MM.1S (cell line): ENCODE measurements around the gene WDR77.

Source experiments
- DNase-seq: peaks from one replicate; pipeline ENCODE4 v3.0.0-alpha.2; 2015
- H2AFZ ChIP-seq: fragments of 300-600 bp; sonication (generic); 2 replicates; pipeline ENCODE4 v1.6.0; 2016; ENCODE audit warnings: antibody characterized with exemption, low read length
- H3F3A ChIP-seq: fragments of 300-600 bp; sonication (generic); 2 replicates; pipeline ENCODE4 v1.6.1; 2016; ENCODE audit warnings: mild to moderate bottlenecking, antibody characterized with exemption, low read length, moderate library complexity, mixed read lengths; ENCODE audit not compliant: insufficient read depth
- H3K27ac ChIP-seq: fragments of 300-600 bp; sonication (generic); 2 replicates; pipeline ENCODE4 v1.5.1; 2016; ENCODE audit warnings: mild to moderate bottlenecking, low read length
- H3K27me3 ChIP-seq: fragments of 300-600 bp; sonication (generic); replicated peaks from 2 replicates; pipeline ENCODE4 v1.6.0; 2016; ENCODE audit warnings: low read length; ENCODE audit not compliant: insufficient read depth
- H3K36me3 ChIP-seq: fragments of 300-600 bp; sonication (generic); replicated peaks from 2 replicates; pipeline ENCODE4 v1.6.1; 2016; ENCODE audit warnings: mild to moderate bottlenecking, low read length, mixed read lengths; ENCODE audit not compliant: insufficient read depth
- H3K4me1 ChIP-seq: fragments of 300-600 bp; sonication (generic); 2 replicates; pipeline ENCODE4 v1.6.1; 2016; ENCODE audit warnings: low read length, mixed read lengths
- H3K4me2 ChIP-seq: fragments of 300-600 bp; sonication (generic); 2 replicates; pipeline ENCODE4 v1.6.0; 2016; ENCODE audit warnings: low read depth, low read length
- H3K4me3 ChIP-seq: fragments of 300-600 bp; sonication (generic); 2 replicates; pipeline ENCODE4 v1.5.1; 2016; ENCODE audit warnings: low read length, mixed read lengths
- H3K79me2 ChIP-seq: fragments of 300-600 bp; sonication (generic); 2 replicates; pipeline ENCODE4 v1.6.1; 2016; ENCODE audit warnings: mixed run types, low read length, mixed read lengths
- H3K9ac ChIP-seq: fragments of 300-600 bp; sonication (generic); 2 replicates; pipeline ENCODE4 v1.6.1; 2016; ENCODE audit warnings: low read length, mixed read lengths
- H3K9me2 ChIP-seq: fragments of 300-600 bp; sonication (generic); replicated peaks from 2 replicates; pipeline ENCODE4 v1.6.1; 2016; ENCODE audit warnings: mild to moderate bottlenecking, low read length, mixed read lengths; ENCODE audit not compliant: insufficient read depth
- H3K9me3 ChIP-seq: fragments of 300-600 bp; sonication (generic); replicated peaks from 2 replicates; pipeline ENCODE4 v1.6.1; 2016; ENCODE audit warnings: mild to moderate bottlenecking, low read length, mixed read lengths; ENCODE audit not compliant: insufficient read depth
- H4K20me1 ChIP-seq: fragments of 300-600 bp; sonication (generic); 2 replicates; pipeline ENCODE4 v1.6.1; 2016; ENCODE audit warnings: mild to moderate bottlenecking, low read length, moderate library complexity, mixed read lengths; ENCODE audit not compliant: insufficient read depth
- CTCF ChIP-seq: fragments of 300-600 bp; sonication (generic); IDR thresholded peaks from 2 replicates; pipeline ENCODE4 v1.5.1; 2016; ENCODE audit warnings: antibody characterized with exemption, low read length, mixed read lengths
- EZH2 ChIP-seq: fragments of 300-600 bp; sonication (generic); optimal IDR thresholded peaks from 2 replicates; pipeline ENCODE3; 2017; ENCODE audit warnings: low read depth, mild to moderate bottlenecking, antibody characterized with exemption, low read length, mixed read lengths
- EZH2phosphoT487 ChIP-seq: fragments of 300-600 bp; sonication (generic); IDR thresholded peaks from 2 replicates; pipeline ENCODE4 v1.6.1; 2018; ENCODE audit warnings: antibody characterized with exemption, low read length

WDR77 gene

DNA sequence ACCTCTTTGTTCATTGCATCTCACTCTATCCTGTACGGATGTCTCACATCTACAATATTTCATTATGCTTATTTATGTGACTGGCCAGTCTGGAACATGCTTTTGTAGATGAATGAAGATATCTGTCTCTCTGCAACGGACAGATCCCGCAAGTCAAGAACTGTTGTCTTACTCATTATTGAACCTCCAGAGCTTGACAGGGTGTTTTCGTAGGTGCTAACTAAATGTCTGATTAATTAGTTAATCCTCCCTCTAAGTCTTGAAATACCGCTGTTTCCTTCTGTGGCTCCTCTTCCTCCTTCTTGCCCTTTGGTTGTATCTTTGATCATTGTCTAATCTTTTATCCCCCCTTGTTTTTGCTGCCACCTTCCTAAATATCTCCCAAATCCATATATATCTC lies 21.5 kb upstream of the WDR77 start:
- no peak overlapping the region for H3K4me2 ChIP-seq
- H3K4me3 ChIP-seq, result no peak overlapping the region
- no peaks in the 10 kb centered on the region for H3F3A ChIP-seq
- H3K36me3 ChIP-seq, result no peaks in the 10 kb centered on the region
- no peak overlapping the region for H2AFZ ChIP-seq
- no peak overlapping the region for H3K9ac ChIP-seq
- peaks cover 4% of the 10 kb centered on the region; the same call in 1 of the 2 replicates for H3K27me3 ChIP-seq
- no peaks in the 10 kb centered on the region for H3K79me2 ChIP-seq
- no peaks in the 10 kb centered on the region for H3K4me1 ChIP-seq
- no peaks in the 10 kb centered on the region for H4K20me1 ChIP-seq
- no peaks in the 10 kb centered on the region for H3K9me3 ChIP-seq
- DNase-seq, result no peak
- no peak overlapping the region for H3K27ac ChIP-seq
- TF ChIP-seq EZH2 (no peak), CTCF (no peak), EZH2phosphoT487 (no peak)
- no peaks in the 10 kb centered on the region for H3K9me2 ChIP-seq

- H3K4me3 ChIP-seq, result no peak overlapping the region
- no peak overlapping the region for H2AFZ ChIP-seq
- no peak overlapping the region for H3K27ac ChIP-seq
- no peaks in the 10 kb centered on the region for H3K4me1 ChIP-seq
- no peak overlapping the region for H3K9ac ChIP-seq
- H3K4me2 ChIP-seq, result no peak overlapping the region
- no peaks in the 10 kb centered on the region for H3K9me3 ChIP-seq
- TF ChIP-seq EZH2phosphoT487, result no peak
- TF ChIP-seq EZH2, result no peak
- no peak for TF ChIP-seq CTCF
- H4K20me1 ChIP-seq, result no peaks in the 10 kb centered on the region
- no peak for DNase-seq
- H3F3A ChIP-seq, result no peaks in the 10 kb centered on the region
- no peaks in the 10 kb centered on the region for H3K27me3 ChIP-seq
- H3K36me3 ChIP-seq, result no peaks in the 10 kb centered on the region
- H3K9me2 ChIP-seq, result no peaks in the 10 kb centered on the region
- no peaks in the 10 kb centered on the region for H3K79me2 ChIP-seq
Observed at GRCh38 chr1:111469539-111469938, 20.5 kb upstream of the WDR77 start.

GRCh38 chr1:111468717-111469100 lies 19.7 kb upstream of the WDR77 start:
- no peak for TF ChIP-seq EZH2
- no peak overlapping the region for H3K4me3 ChIP-seq
- DNase-seq, result no peak
- no peaks in the 10 kb centered on the region for H3K79me2 ChIP-seq
- no peaks in the 10 kb centered on the region for H3K4me1 ChIP-seq
- H3K9me2 ChIP-seq, result no peaks in the 10 kb centered on the region
- H3K9ac ChIP-seq, result no peak overlapping the region
- H3K27ac ChIP-seq, result no peak overlapping the region
- no peaks in the 10 kb centered on the region for H3K27me3 ChIP-seq
- no peak overlapping the region for H3K4me2 ChIP-seq
- H3K36me3 ChIP-seq, result no peaks in the 10 kb centered on the region
- H4K20me1 ChIP-seq, result no peaks in the 10 kb centered on the region
- H2AFZ ChIP-seq, result no peak overlapping the region
- H3F3A ChIP-seq, result no peaks in the 10 kb centered on the region
- no peaks in the 10 kb centered on the region for H3K9me3 ChIP-seq

GRCh38 chr1:111467865-111468716 lies 19.0 kb upstream of the WDR77 start:
- Histone ChIP-seq H3F3A (no peaks in the 10 kb centered on the region), H3K4me1 (no peaks in the 10 kb centered on the region), H3K27ac (no peak overlapping the region), H3K4me3 (no peak overlapping the region), H3K9ac (no peak overlapping the region), H3K27me3 (no peaks in the 10 kb centered on the region), H3K36me3 (no peaks in the 10 kb centered on the region), H2AFZ (no peak overlapping the region), H4K20me1 (no peaks in the 10 kb centered on the region), H3K9me2 (no peaks in the 10 kb centered on the region), H3K79me2 (no peaks in the 10 kb centered on the region), H3K4me2 (no peak overlapping the region), H3K9me3 (no peaks in the 10 kb centered on the region)
- no peak for TF ChIP-seq CTCF
- no peak for TF ChIP-seq EZH2
- no peak for TF ChIP-seq EZH2phosphoT487
- no peak for DNase-seq
